ENCODE results near the gene CADM2. TPM values are rescaled to one million over a fixed set of nuclear protein-coding genes. Genes with fewer than 3 reads are reported as not detected.

The CADM2 gene
- total and polyA plus RNA-seq, 2 experiments from 2014 or later, result 13.3 to 47.5 TPM

DNA sequence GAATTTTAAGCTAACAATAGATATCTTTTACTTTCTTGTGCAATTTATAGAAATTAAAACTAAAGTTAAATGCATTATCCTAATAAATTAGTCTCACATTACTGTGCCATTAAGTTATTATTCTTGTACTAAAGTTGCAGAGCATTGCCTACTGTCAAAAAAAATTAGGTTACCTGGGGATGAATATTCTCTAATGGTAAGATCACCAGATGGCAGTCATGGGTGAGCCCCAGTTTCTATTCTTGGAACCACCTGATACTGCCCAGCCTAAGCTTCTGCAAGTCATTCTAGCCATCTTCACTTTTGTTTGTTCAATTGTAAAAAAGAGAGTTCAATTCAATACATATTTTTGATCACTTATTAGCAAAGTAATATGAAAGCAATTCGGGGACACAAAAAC is 213.2 kb downstream of the CADM2 start:
- TF ChIP-seq ZNF114 (CRISPR knock-in tag; IDR thresholded peaks at IDR 0.05), result no peak
- TF ChIP-seq POLR2AphosphoS5 (IDR thresholded peaks at IDR 0.05; ENCODE audit: low read depth), result no peak
- TF ChIP-seq, protein P1, sequence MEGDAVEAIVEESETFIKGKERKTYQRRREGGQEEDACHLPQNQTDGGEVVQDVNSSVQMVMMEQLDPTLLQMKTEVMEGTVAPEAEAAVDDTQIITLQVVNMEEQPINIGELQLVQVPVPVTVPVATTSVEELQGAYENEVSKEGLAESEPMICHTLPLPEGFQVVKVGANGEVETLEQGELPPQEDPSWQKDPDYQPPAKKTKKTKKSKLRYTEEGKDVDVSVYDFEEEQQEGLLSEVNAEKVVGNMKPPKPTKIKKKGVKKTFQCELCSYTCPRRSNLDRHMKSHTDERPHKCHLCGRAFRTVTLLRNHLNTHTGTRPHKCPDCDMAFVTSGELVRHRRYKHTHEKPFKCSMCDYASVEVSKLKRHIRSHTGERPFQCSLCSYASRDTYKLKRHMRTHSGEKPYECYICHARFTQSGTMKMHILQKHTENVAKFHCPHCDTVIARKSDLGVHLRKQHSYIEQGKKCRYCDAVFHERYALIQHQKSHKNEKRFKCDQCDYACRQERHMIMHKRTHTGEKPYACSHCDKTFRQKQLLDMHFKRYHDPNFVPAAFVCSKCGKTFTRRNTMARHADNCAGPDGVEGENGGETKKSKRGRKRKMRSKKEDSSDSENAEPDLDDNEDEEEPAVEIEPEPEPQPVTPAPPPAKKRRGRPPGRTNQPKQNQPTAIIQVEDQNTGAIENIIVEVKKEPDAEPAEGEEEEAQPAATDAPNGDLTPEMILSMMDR (conservative IDR thresholded peaks at IDR 0.05; ENCODE audit: low read depth in 2 of 2), result no peak
- H3K79me2 ChIP-seq (replicated peaks; ENCODE audit: insufficient read depth), result no peaks in the 10 kb centered on the region
- H3K4me3 Mint-ChIP-seq, result no peak overlapping the region

DNA sequence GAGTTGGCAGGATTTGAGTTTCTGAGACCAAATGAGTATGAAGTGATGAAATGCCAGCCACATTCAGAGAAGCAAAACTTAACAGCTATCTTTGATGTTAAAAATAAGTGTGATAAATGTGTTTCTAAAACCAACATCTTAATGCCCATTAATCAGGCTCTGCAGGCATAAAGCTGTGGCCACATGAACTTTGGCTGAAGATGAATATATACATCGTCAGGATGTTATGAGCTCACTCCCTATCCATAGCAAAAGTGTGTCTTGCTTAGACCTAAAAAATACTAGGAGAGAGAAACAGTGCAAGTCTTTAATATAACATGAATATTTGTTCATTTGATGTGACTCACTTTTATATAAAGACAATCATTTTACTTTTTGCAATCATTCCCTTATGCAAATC is 218.0 kb downstream of the CADM2 start:
- Mint-ChIP-seq H3K4me3 (no peak overlapping the region), H3K36me3 (ENCODE audit: low read depth) (no peaks in the 10 kb centered on the region), H3K27ac (no peak overlapping the region), H3K9me3 (no peaks in the 10 kb centered on the region), H3K27me3 (ENCODE audit: insufficient read depth, low read depth, poor library complexity) (no peaks in the 10 kb centered on the region), H3K4me1 (peaks cover 6% of the 10 kb centered on the region; the same call in 2 of the 3 replicates)
- no peak overlapping the region for H3K4me2 ChIP-seq
- no peak overlapping the region for H3K4me3 ChIP-seq
- DNase-seq (ENCODE audit: low spot score), result no peak
- ATAC-seq, result no peak
- H3K79me2 ChIP-seq (replicated peaks; ENCODE audit: insufficient read depth), result no peaks in the 10 kb centered on the region
- H3K9me2 ChIP-seq (ENCODE audit: insufficient read depth), result no peaks in the 10 kb centered on the region
- no peaks in the 10 kb centered on the region for H4K20me1 ChIP-seq (replicated peaks; ENCODE audit: insufficient read depth)
- H3F3A ChIP-seq (replicated peaks; ENCODE audit: low read depth), result no peaks in the 10 kb centered on the region
- no peaks in the 10 kb centered on the region for H3K36me3 ChIP-seq (ENCODE audit: insufficient read depth)
- H3K4me1 ChIP-seq (ENCODE audit: insufficient read depth), result no peaks in the 10 kb centered on the region
- H3K27me3 ChIP-seq (ENCODE audit: insufficient read depth), result no peaks in the 10 kb centered on the region
- no peak overlapping the region for H3K27ac ChIP-seq (ENCODE audit: low read depth)
- H2AFZ ChIP-seq, result no peak overlapping the region
- TF ChIP-seq JUNB (IDR thresholded peaks at IDR 0.05; ENCODE audit: unreplicated experiment) (no peak), EZH2phosphoT487 (IDR thresholded peaks at IDR 0.05; ENCODE audit: unreplicated experiment) (no peak), STAT1 (IDR thresholded peaks at IDR 0.05; ENCODE audit: unreplicated experiment) (no peak), ZNF114 (CRISPR knock-in tag; IDR thresholded peaks at IDR 0.05) (no peak), EZH2 (IDR thresholded peaks at IDR 0.05; ENCODE audit: low read depth, unreplicated experiment) (no peak), CREB1 (CRISPR knock-in tag; IDR thresholded peaks at IDR 0.05; ENCODE audit: low read depth) (no peak), POLR2AphosphoS5 (IDR thresholded peaks at IDR 0.05; ENCODE audit: low read depth) (no peak), ZNF331 (CRISPR knock-in tag; IDR thresholded peaks at IDR 0.05; ENCODE audit: low read depth) (no peak)
- TF ChIP-seq, protein P2, sequence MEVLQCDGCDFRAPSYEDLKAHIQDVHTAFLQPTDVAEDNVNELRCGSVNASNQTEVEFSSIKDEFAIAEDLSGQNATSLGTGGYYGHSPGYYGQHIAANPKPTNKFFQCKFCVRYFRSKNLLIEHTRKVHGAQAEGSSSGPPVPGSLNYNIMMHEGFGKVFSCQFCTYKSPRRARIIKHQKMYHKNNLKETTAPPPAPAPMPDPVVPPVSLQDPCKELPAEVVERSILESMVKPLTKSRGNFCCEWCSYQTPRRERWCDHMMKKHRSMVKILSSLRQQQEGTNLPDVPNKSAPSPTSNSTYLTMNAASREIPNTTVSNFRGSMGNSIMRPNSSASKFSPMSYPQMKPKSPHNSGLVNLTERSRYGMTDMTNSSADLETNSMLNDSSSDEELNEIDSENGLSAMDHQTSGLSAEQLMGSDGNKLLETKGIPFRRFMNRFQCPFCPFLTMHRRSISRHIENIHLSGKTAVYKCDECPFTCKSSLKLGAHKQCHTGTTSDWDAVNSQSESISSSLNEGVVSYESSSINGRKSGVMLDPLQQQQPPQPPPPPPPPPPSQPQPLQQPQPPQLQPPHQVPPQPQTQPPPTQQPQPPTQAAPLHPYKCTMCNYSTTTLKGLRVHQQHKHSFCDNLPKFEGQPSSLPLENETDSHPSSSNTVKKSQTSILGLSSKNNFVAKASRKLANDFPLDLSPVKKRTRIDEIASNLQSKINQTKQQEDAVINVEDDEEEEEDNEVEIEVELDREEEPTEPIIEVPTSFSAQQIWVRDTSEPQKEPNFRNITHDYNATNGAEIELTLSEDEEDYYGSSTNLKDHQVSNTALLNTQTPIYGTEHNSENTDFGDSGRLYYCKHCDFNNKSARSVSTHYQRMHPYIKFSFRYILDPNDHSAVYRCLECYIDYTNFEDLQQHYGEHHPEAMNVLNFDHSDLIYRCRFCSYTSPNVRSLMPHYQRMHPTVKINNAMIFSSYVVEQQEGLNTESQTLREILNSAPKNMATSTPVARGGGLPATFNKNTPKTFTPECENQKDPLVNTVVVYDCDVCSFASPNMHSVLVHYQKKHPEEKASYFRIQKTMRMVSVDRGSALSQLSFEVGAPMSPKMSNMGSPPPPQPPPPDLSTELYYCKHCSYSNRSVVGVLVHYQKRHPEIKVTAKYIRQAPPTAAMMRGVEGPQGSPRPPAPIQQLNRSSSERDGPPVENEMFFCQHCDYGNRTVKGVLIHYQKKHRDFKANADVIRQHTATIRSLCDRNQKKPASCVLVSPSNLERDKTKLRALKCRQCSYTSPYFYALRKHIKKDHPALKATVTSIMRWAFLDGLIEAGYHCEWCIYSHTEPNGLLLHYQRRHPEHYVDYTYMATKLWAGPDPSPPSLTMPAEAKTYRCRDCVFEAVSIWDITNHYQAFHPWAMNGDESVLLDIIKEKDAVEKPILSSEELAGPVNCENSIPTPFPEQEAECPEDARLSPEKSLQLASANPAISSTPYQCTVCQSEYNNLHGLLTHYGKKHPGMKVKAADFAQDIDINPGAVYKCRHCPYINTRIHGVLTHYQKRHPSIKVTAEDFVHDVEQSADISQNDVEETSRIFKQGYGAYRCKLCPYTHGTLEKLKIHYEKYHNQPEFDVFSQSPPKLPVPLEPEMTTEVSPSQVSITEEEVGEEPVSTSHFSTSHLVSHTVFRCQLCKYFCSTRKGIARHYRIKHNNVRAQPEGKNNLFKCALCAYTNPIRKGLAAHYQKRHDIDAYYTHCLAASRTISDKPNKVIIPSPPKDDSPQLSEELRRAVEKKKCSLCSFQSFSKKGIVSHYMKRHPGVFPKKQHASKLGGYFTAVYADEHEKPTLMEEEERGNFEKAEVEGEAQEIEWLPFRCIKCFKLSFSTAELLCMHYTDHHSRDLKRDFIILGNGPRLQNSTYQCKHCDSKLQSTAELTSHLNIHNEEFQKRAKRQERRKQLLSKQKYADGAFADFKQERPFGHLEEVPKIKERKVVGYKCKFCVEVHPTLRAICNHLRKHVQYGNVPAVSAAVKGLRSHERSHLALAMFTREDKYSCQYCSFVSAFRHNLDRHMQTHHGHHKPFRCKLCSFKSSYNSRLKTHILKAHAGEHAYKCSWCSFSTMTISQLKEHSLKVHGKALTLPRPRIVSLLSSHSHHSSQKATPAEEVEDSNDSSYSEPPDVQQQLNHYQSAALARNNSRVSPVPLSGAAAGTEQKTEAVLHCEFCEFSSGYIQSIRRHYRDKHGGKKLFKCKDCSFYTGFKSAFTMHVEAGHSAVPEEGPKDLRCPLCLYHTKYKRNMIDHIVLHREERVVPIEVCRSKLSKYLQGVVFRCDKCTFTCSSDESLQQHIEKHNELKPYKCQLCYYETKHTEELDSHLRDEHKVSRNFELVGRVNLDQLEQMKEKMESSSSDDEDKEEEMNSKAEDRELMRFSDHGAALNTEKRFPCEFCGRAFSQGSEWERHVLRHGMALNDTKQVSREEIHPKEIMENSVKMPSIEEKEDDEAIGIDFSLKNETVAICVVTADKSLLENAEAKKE (CRISPR knock-in tag; IDR thresholded peaks at IDR 0.05), result no peak
- TF ChIP-seq, protein P1 (conservative IDR thresholded peaks at IDR 0.05; ENCODE audit: low read depth in 2 of 2), result no peak
- TF ChIP-seq, protein P3, sequence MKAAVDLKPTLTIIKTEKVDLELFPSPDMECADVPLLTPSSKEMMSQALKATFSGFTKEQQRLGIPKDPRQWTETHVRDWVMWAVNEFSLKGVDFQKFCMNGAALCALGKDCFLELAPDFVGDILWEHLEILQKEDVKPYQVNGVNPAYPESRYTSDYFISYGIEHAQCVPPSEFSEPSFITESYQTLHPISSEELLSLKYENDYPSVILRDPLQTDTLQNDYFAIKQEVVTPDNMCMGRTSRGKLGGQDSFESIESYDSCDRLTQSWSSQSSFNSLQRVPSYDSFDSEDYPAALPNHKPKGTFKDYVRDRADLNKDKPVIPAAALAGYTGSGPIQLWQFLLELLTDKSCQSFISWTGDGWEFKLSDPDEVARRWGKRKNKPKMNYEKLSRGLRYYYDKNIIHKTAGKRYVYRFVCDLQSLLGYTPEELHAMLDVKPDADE (IDR thresholded peaks at IDR 0.05), result no peak

More for the DNA sequence above, 213.2 kb downstream of the CADM2 start:
- H3K27ac Mint-ChIP-seq, result no peak overlapping the region
- no peaks in the 10 kb centered on the region for H3F3A ChIP-seq (replicated peaks; ENCODE audit: low read depth)
- no peaks in the 10 kb centered on the region for H4K20me1 ChIP-seq (replicated peaks; ENCODE audit: insufficient read depth)
- no peaks in the 10 kb centered on the region for H3K27me3 Mint-ChIP-seq (ENCODE audit: insufficient read depth, low read depth, poor library complexity)
- H3K27ac ChIP-seq (ENCODE audit: low read depth), result no peak overlapping the region
- H3K36me3 Mint-ChIP-seq (ENCODE audit: low read depth), result no peaks in the 10 kb centered on the region
- H3K4me1 Mint-ChIP-seq, result peaks cover 6% of the 10 kb centered on the region; the same call in 2 of the 3 replicates
- no peak overlapping the region for H3K4me2 ChIP-seq
- H3K4me3 ChIP-seq, result no peak overlapping the region
- H3K27me3 ChIP-seq (ENCODE audit: insufficient read depth), result no peaks in the 10 kb centered on the region
- no peaks in the 10 kb centered on the region for H3K9me2 ChIP-seq (ENCODE audit: insufficient read depth)
- no peaks in the 10 kb centered on the region for H3K9me3 Mint-ChIP-seq
- no peak for DNase-seq (ENCODE audit: low spot score)
- no peaks in the 10 kb centered on the region for H3K36me3 ChIP-seq (ENCODE audit: insufficient read depth)
- no peak overlapping the region for H2AFZ ChIP-seq
- H3K4me1 ChIP-seq (ENCODE audit: insufficient read depth), result no peaks in the 10 kb centered on the region
- no peak for ATAC-seq
